Posterior cingulate gyrus (tissue), 11 donors: ENCODE results near the gene SLC2A5.
A peak's percentile ranks its signal among the peaks of the same experiment; 100 is the strongest.
"Not testable (repeated sequence)": the region's sequence is repeated elsewhere in the genome, so short reads cannot be mapped to it uniquely, and the experiment has no call there.

ENCODE experiments used
- DNase-seq, 10 donors: peaks; one replicate each; pipeline versions ENCODE4 v3.0.0 to v3.0.0-alpha.2; 2020 to 2021; ENCODE audit warnings: mixed read lengths in 3 of 10
- intact Hi-C: fragments of 100-400 bp; cut with DNase I; formaldehyde crosslinking; loops from one replicate; pipeline ENCODE4 v1.15.1; 2023

Gene SLC2A5

DNA sequence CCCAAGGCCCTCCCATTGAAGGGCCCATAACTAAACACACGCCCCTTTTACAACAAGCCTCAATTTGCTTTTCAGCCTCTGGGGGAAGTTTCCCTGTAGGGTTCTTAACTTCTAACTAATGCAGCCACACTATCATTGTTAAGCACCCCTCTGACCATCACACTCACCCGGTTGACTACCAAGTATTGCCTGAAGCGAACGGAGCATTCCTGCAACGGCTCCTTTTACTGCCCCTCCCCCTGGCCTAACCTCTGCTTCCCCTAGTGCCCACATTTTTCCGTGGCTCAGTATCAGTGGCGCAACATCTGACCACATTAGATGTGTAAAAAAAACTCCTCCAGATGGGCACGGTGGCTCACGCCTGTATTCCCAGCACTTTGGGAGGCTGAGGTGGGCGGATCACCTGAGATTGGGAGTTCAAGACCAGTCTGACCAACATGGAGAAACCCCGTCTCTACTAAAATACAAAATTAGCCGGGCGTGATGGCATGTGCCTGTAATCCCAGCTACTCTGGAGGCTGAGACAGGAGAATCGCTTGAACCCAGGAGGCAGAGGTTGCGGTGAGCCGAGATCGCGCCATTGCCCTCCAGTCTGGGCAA is 24.7 kb upstream of the SLC2A5 start:
- intact Hi-C loops, DNase-seq: not testable (repeated sequence)

DNA sequence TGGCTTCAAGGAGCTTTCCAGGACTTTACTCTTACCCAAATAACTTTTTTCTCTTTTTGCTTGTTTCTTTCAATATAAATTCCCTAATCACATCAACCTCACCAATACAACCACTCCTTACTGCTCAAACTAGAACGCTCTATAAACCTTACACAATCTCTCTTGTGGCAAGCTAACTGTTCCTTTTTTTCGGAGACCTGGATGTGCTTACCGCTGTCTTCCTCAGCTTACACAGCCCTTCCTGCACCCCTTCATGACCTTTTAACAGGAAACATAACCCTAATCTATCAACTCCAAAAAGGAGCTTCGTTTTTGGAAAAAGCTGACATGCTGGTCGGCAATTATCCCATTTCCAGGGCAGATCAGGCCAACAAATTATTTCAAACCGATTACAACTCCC is 24.1 kb upstream of the SLC2A5 start:
- DNase-seq = no peak
- intact Hi-C loops = no loop called here

GRCh38 chr1:9093091-9093490 is 23.7 kb upstream of the SLC2A5 start:
- DNase-seq = no peak
- intact Hi-C loops = no loop called here

GRCh38 chr1:9088807-9089206 is 19.4 kb upstream of the SLC2A5 start:
- no peak for DNase-seq
- intact Hi-C loops = no loop called here

DNA sequence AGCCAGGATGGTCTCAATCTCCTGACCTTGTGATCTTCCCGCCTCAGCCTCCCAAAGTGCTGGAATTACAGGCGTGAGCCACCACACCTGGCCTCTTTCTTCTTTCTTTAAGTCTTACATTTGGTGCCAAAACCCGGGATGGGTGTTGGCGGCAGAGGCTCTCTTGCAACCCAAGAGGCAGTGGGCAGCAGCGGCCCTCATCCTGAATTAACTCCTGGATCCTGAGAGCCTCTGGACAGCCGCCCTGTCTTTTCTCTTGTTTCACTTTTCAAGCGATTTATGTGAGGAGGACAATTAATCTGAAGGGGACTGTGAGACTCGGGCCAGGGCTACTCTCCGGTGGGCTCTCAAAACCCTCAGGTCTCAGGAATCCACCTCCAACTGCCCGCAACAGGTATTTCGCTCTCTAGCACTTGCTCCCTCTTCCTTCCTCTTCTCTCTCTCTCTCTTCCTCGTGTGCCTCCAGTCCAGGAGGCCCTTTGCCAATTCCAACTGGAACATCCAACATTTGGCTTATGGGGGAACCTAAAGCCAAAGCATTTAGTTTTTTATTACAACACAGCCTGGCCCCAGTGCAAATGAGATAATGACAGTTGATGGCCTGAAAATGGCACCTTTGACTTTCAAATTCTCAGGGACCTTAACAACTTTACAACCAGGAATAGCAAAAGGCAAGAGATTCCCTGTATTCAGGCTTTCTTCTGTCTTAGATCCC is 18.1 kb upstream of the SLC2A5 start:
- no peak for DNase-seq
- intact Hi-C loops = no loop called here

GRCh38 chr1:9086796-9087195 is 17.4 kb upstream of the SLC2A5 start:
- DNase-seq = no peak
- intact Hi-C loops = no loop called here

- no peak for DNase-seq
- intact Hi-C loops = no loop called here
These were observed 16.6 kb upstream of the SLC2A5 start for GRCh38 chr1:9086045-9086444.

DNA sequence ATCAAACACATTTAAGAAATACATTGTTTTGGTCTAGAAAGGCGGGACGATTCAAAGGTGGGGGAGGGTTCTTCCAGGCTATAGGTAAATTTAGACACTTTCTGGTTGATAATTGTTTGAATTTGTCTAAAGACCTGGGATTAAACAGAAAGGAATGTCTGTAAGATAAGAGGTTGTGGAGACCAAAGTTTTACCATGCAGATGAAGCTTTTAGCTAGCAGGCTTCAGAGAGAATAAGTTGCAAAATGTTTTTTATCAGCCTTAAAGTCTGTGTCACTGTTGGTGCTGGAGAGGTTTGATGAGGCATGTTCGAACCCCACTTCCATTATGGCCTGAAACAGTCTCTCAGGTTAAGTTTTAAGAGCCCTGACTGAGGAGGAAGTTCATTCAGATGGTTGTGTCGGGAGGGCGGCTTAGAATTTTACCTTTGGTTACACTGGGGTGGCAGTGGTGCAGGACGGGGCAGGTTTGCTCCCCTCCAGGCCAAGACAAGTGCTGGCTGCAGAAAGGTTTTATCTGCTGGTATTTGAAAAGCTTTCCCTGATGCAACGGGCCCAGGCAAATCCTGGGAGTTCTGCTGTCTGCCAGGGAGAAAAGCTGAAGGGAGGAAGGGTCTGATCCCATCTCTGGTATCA is 16.0 kb upstream of the SLC2A5 start:
- no peak for DNase-seq
- intact Hi-C loops = no loop called here

- DNase-seq = peak in 1 of 10 donors; percentile 9
- intact Hi-C loops = no loop called here
These were observed 15.5 kb upstream of the SLC2A5 start for GRCh38 chr1:9084906-9085305.

- intact Hi-C loops = no loop called here
- DNase-seq = no peak
These were observed 12.0 kb upstream of the SLC2A5 start for GRCh38 chr1:9081473-9081872.

DNA sequence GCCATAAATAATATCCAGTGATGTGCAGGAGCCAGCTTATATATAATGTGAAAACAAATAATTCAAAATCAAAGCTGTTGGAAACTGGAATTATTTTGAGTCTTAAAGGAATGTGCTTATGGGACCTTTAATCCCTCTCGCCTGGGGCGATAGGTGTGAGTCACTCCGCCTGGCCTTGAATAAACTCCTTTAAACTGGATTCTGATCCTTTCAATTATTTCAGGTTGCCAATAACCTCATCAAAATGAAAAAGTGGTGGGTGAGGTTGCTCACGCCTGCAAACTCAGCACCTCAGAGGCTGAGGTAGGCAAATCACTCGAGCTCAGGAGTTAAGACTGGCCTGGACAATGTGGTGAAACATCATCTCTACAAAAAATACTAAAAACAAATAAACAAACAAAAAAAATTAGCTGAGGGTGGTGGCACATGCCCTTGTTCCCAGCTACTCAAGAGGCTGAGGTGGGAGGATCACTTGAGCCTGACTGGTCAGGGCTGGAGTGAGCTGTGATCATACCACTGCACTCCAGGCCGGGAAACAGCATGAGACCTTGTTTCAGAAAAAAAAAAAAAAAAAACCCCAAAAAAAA is 11.4 kb upstream of the SLC2A5 start:
- intact Hi-C loops = no loop called here
- no peak for DNase-seq

- DNase-seq = no peak
- intact Hi-C loops = no loop called here
These were observed 10.7 kb upstream of the SLC2A5 start for GRCh38 chr1:9079988-9080704.

GRCh38 chr1:9078752-9079500 is 9.5 kb upstream of the SLC2A5 start:
- no peak for DNase-seq
- intact Hi-C loops = no loop called here

DNA sequence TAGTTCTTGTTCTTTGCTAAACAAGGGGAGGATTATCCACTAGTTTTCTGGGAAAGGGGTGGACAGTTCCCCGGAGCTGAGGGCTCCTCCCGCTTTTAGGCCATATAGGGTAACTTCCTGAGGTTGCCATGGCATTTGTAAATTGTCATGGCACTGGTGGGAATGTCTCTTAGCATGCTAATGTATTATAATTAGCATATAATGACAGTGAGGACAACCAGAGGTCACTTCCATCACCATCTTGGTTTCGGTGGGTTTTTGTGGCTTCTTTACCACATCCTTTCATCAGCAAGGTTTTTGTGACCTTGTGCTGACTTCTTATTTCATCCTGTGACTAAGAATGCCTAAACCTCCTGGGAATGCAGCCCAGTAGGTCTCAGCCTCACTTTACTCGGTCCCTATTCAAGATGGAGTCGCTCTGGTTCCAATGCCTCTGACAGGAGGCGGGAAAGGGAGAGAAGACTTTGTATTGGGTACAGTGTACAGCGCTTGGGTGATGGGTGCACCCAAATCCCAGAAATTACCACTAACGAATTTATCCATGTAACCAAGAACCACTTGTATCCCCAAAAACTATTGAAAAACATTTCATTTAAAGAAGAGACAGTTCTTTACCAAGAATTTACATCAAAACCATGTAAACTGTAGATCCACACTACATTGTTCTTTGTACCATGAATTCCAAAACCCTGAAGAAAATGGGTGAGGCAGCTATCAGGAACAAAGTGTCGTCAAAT is 8.7 kb upstream of the SLC2A5 start:
- intact Hi-C loops = no loop called here
- no peak for DNase-seq

GRCh38 chr1:9075022-9075421 is 5.6 kb upstream of the SLC2A5 start:
- DNase-seq = no peak
- intact Hi-C loops = no loop called here

- intact Hi-C loops = no loop called here
- DNase-seq = no peak
These were observed 3.7 kb upstream of the SLC2A5 start for GRCh38 chr1:9073143-9073542.

- DNase-seq = no peak
These were observed 2.3 kb upstream of the SLC2A5 start for GRCh38 chr1:9071554-9072235.

DNA sequence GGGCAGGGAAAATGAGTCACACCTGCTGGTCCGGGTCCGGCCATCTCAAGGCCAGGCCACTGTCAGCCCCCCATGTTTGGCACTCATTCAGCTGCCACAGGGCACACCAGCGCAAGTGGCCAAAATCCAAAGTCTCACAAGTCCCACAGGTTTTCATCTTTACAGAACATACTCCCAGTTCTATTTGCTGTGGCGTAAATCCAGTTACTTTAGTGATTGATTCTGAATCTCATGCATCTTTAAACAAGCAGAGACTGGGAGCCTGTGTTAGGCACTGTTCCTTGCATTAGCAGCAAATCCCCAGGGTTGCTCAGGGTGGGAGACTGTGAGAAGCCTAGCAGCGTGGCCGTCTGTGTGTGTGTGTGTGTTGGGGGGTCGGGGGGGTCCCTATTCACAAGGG is 1.1 kb upstream of the SLC2A5 start:
- no peak for DNase-seq
- intact Hi-C loops = no loop called here

More at GRCh38 chr1:9071554-9072235, 2.3 kb upstream of the SLC2A5 start:
- intact Hi-C loops = no loop called here

DNA sequence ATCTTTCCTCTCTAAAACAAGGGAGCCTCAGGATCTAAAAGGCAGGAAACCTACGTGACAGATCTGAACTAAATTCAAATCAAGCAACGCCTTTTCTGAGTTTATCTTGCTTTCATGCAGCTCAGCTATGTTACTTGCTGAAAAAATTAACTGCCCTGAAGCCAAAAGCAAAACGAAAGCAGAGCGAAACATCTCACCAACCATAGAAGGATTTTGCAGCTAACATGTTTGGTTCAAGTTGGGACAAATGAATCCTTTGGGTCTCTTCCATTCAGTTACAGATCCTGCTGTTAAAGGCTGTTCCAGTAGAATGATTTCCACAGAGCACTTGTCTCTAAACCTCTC is 482 bp downstream of the SLC2A5 start:
- intact Hi-C loops = no loop called here

More for the DNA sequence above, 482 bp downstream of the SLC2A5 start:
- DNase-seq = no peak
